GM12872 (cell line): ENCODE results near the gene FKBP4.

Source experiments
- TF ChIP-seq, protein P1 (sequence below): IDR thresholded peaks from 3 replicates; pipeline ENCODE4 v1.5.1; 2011; ENCODE audit warnings: low read depth, mild to moderate bottlenecking, low read length, moderate library complexity; ENCODE audit not compliant: insufficient read depth

The FKBP4 gene

DNA sequence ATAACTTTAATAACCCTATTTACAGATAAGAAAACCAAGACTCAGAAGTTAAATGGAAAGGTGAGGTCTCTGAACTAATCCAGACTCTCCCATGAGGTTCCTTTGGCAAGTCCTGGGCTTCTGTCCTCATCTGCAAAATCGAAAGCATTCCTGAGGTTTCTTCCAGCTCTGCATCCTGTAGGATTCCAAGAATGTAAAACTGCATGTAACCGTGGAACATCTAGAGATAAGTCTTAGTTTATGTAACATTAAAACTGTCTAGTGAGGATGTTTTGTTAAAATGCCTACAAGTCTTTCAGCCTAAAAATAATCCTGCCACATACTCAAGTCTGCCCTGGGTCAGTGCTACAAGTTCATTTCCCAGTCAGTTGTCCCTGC, 10.4 kb downstream of the FKBP4 start:
- TF ChIP-seq, protein P1, sequence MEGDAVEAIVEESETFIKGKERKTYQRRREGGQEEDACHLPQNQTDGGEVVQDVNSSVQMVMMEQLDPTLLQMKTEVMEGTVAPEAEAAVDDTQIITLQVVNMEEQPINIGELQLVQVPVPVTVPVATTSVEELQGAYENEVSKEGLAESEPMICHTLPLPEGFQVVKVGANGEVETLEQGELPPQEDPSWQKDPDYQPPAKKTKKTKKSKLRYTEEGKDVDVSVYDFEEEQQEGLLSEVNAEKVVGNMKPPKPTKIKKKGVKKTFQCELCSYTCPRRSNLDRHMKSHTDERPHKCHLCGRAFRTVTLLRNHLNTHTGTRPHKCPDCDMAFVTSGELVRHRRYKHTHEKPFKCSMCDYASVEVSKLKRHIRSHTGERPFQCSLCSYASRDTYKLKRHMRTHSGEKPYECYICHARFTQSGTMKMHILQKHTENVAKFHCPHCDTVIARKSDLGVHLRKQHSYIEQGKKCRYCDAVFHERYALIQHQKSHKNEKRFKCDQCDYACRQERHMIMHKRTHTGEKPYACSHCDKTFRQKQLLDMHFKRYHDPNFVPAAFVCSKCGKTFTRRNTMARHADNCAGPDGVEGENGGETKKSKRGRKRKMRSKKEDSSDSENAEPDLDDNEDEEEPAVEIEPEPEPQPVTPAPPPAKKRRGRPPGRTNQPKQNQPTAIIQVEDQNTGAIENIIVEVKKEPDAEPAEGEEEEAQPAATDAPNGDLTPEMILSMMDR = no peak

- TF ChIP-seq, protein P1 = no peak
These were observed 11.9 kb downstream of the FKBP4 start for GRCh38 chr12:2806700-2807099.

DNA sequence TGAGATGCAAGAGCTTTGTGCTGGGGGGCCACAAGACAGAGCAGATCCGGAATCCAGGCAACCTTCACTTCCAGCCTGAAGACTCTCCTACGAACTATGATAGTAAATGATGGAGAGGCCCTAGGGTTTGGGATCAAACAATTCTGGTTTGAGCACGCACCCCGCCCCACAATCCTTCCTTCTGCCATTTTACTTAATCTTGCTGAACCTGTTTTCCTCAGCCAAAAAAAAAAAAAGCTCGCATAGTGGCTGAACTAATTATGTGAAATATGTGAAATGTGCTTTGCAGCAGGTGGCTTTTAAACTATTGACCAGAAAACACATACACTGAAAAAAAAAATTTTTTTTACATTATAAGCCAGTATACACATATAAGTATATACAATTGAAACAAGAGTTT, 17.0 kb downstream of the FKBP4 start:
- TF ChIP-seq, protein P1 = no peak

DNA sequence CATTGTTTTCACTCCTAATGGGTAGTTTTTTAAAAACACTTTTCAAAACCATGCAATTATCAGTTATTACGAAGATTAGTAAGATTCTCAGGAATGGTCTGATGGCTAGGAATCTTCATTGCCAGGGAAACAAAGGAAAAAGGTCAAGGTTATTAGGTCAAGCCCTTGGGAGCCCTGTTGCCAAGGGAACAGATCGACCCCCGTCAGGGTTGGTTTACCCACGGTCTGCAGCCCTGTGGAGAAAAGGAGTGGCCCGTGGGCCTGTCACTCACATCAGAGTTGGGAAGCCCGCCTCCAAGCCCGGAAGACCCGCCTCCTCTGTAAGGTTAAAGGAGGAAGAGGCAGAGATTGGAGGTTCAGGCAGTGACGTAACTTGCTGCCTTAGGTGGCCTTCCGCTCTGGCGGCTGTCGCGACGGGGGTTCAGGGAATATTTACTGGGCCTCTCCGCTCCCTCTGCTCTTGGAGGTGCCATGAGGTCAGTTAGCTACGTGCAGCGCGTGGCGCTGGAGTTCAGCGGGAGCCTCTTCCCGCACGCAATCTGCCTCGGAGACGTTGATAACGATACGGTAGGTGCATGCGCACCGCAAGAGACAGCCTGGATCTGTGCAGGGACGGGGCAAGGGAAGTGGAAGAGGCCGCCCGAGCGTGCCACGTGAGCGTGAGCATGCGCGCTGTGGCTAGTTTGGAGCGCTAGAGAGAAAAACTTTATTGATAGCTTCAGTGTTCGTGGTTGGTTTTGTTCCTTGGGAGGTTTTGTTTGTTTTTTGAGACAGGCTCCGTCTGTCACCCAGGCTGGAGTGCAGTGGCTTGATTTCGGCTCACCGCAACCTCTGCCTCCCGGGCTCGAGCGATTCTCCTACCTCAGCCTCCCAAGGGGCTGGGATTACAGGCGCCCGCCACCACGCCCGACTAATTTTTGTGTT, 17.8 kb downstream of the FKBP4 start, which contains the start of gene ITFG2:
TSS of gene ITFG2 (plus strand) at position 379 of the 924 bp plus-strand sequence. CDS start at position 472, 93 bp downstream.
- TF ChIP-seq, protein P1 = no peak

GRCh38 chr12:2813214-2814185, 18.7 kb downstream of the FKBP4 start:
- TF ChIP-seq, protein P1 = peak; percentile 62; the same call in 2 of the 3 replicates

- TF ChIP-seq, protein P1 = no peak
These were observed 25.0 kb downstream of the FKBP4 start for GRCh38 chr12:2819810-2820209.

DNA sequence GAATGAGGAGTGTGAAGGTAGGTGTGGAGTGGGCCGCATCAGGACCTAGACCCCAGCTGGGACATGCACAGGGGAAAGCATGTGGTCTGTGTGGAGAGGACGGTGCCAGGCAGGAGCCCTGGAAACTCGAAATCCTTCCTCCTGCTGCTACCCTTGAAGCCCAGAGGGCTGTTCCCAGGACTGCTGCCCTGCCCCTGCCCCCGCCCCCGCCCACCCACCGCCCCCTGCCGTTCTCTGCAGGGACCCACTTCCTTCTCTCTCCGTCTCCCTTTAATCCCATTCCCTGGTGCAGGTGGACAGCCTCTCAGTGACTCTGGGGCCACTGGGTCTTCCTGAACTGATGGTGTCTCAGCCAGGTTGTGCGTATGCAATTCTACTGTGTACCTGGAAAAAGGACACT, 25.7 kb downstream of the FKBP4 start:
- TF ChIP-seq, protein P1 = no peak
